Central memory CD4-positive, alpha-beta T cell (primary cell): ENCODE results near the gene SEPHS2.
"Not testable (repeated sequence)": the region's sequence is repeated elsewhere in the genome, so short reads cannot be mapped to it uniquely, and the experiment has no call there.

Experiments used
- DNase-seq: peaks from one replicate; pipeline ENCODE4 v3.0.0; 2022

SEPHS2 gene

DNA sequence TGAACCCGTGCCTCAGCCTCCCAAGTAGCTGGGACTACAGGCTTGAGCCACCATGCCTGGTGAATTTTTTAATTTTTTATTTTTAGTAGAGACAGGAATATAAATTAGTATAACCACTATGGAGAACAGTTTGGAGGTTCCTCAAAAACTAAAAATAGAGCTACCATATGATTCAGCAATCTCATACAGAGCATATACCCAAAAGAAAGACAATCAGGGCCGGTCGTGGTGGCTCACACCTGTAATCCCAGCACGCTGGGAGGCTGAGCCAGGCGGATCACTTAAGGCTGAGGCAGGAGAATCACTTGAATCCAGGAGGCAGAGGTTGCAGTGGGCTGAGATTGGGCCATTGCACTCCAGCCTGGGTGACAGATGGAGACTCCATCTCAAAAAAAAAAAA is 15.8 kb upstream of the SEPHS2 start:
- not testable (repeated sequence) for DNase-seq

DNA sequence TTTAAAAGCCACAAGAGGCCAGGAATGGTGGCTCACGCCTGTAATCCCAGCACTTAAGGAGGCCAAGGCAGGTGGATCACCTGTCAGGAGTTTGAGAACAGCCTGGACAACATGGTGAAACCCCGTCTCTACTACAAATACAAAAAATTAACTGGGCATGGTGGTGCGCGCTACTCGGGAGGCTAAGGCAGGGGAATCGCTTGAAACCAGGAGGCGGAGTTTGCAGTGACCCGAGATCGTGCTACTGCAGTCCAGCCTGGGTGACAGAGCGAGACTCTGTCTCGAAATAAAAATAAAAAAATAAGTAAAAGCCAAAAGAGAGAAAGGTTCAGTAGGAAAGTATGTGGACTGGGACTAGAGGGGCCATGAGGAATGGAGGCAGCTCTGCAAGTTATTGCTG is 13.8 kb upstream of the SEPHS2 start:
- DNase-seq = no peak

DNA sequence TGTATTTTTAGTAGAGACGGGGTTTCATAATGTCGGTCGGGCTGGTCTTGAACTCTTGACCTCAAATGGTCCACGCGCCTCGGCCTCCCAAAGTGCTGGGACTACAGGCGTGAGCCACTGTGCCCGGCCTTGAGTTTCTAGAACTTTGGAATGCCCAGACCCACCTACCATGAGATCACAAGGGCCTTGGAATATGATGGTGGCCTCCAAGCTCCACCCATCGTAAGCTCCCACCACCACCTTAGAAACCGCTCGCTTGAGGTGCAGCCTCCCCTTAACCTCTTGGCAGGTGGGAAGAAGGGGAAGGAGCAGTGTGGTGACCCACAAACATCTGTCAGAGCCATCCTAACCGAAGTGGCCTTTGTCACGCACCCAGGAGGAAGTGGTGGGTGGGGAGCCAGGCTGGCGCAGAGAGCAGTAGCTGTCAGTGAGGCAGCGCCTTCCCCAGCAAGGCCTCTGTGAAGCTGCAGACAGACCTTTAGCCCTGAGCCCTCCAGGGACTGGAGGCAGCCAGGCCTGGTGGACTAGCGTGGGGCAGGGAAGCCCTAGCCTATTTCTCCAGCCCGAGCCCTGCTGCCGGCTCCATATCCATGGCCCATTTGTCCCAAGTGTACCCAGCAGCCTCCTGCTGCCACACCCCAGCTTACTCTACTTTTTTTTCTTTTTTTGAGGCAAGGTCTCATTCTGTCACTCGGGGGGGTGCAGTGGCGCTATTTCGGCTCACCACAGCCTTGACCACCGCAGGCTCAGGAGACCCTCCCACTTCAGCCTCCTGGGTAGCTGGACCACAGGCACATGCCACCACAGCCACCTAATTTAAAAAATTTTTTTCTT is 13.1 kb upstream of the SEPHS2 start:
- peak; percentile 76 for DNase-seq

DNA sequence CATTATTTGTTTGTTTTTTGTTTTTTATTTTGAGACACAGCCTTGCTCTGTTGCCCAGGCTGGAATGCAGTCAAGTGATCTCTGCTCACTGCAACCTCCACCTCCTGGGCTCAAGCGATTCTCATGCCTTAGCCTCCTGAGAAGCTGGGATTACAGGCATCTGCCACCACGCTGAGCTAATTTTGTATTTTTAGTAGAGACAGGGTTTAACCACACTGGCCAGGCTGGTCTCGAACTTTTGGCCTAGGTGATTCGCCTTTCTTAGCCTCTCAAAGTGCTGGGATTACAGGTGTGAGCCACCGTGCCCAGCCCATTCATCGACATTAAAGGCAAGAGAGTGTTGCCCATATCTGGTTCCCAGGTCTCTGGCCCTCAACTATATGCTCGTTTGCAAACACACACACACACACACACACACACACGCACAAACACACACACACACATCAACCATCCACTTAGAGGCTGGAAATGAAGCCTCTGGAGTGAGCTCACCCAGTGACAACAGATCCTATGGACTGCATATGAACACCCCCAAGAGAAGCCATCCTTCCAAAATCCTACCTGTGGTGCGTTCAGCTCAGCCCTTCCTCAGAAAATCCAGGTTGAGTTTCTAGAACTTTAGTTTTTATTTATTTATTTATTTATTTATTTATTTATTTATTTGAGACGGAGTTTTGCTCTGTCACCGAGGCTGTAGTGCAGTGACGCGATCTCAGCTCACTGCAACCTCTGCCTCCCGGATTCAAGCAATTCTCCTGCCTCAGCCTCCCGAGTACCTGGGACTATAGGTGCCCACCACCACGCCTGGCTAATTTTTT is 12.3 kb upstream of the SEPHS2 start:
- DNase-seq = no peak

DNA sequence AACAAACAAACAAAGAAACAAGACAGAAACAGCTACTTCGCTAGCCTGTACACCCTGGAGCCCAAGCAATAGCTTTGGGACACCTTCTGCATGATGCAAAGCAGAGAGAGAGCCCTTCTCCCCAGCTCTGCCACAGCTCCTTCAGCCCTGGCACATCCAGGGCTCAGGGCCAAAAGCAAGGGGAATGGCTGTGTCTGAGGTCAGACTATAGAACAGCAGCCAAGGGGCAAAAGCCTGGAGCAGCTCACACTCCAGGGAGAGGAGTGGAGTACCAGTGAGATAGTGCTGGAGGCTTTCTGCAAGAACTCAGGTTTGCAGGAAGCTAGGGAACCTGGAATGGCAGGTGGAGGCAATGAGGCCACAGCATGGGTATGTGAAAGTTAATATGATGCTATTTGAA is 11.6 kb upstream of the SEPHS2 start:
- DNase-seq = no peak

DNA sequence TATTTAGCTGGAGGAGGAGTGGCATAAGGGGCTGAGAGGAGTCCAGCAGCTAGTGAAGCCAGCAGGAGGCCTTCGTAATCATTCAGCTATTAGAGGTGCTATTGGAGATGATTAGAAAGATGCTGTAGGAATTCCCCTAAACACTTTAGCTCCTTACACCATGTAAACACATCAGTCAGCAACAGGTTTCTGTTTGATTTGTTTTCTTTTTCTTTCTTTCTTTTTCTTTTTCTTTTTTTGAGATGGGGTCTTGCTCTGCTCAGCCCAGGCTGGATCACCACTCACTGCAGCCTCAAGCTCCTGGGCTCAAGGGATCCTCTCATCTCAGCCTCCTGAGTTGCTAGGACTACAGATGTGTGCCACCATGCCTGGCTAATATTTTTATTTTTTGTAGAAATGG is 10.6 kb upstream of the SEPHS2 start:
- DNase-seq = no peak

DNA sequence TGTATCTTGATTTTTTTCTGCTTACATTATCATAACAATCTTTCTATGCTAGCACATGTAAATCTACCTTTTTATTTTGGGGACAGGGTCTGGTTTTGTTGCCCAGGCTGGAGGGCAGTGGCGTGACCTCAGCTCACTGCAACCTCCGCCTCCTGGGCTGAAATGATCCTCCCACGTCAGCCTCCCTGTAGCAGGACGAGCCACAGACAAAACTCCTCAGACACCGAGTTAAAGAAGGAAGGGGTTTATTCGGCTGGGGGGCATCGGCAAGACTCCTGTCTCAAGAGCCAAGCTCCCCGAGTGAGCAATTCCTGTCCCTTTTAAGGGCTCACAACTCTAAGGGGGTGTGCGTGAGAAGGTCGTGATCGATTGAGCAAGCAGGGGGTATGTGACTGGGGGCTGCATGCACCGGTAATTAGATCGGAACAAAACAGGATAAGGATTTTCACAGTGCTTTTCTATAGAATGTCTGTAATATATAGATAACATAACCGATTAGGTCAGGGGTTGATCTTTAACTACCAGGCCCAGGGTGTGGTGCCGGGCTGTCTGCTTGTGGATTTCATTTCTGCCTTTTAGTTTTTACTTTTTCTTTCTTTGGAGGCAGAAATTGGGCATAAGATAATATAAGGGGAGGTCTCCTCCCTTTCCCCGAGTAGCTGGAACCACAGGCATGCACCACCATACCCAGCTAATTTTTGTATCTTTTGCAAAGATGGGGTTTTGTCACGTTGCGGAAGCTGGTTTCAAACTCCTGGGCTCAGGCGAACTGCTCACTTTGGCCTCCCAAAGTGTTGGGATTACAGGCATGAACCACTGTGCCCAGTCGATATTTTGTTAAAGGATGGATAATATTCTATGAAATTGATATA is 7.3 kb upstream of the SEPHS2 start:
- DNase-seq = not testable (repeated sequence)

DNA sequence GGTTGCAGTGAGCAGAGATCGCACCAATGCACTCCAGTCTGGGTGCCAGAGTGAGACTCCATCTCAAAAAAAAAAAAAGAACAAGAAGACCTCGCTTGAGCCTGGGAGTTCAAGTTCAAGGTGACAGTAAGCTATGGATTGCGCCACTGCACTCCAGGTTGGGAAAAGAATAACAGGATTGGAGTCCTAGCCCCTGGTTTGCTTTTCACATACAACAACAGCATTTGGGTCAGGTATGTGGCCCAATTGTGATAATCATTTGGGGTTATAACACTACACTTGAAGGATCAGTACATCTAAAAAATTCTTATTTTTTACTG is 3.4 kb upstream of the SEPHS2 start:
- no peak for DNase-seq

DNA sequence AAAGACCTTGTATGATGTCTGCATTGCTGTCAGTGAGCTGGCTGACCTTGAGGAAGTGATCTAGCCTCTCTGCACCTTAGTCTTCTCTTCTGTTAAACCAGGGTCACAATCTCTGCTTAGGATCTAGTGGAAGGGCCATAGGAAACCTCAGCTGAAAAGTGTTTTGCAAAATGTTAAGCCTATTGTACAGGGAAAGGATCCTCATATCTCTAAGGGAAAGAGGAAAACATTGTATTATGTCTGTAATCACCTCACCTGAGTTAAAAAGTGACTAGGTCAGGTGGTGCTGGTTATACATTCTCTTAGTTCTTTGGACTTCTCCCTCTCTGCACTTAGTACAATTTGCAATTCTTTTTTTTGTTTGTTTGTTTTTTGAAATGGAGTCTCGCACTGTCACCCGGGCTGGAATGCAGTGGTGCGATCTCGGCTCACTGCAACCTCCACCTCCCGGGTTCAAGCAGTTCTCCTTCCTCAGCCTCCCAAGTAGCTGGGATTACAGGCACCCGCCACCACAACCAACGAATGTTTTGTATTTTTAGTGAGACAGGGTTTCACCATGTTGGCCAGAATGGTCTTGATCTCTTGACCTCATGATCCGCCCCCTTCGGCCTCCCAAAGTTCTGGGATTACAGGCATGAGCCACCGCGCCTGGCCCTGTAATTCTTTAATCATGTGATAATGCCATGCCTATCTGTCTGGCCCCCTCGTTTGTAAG is 2.0 kb upstream of the SEPHS2 start:
- DNase-seq = no peak

DNA sequence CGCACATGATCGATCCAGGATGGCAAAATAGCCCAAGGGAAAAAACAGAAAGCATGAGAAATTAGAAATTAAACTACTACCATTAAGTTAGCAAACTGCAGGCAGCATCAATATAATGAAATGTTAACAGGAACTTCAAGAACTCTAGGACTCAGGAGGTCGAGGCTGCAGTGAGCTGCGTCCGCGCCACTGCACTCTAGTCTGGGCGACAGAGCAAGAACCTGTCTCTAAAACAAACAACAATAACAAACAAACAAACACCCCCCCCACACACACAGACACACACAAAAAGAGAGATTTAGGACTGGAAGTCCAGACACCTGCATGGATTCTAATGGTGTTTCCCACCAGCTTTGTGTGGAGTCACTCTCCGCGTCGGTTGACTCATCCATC is 525 bp upstream of the SEPHS2 start:
- DNase-seq = no peak

DNA sequence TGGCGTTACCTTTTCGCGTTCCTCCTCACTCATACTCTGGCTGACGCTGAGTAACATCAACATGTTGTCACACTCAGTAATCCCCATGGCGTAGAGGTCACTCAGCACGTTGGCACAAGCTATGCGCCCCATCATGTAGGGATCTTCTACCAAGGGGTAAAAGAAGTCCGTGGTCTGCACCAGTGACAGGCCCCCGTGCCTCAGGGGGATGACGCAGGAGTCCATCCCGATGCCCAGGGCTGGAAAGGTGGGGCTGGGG is 596 bp downstream of the SEPHS2 start:
- no peak for DNase-seq

DNA sequence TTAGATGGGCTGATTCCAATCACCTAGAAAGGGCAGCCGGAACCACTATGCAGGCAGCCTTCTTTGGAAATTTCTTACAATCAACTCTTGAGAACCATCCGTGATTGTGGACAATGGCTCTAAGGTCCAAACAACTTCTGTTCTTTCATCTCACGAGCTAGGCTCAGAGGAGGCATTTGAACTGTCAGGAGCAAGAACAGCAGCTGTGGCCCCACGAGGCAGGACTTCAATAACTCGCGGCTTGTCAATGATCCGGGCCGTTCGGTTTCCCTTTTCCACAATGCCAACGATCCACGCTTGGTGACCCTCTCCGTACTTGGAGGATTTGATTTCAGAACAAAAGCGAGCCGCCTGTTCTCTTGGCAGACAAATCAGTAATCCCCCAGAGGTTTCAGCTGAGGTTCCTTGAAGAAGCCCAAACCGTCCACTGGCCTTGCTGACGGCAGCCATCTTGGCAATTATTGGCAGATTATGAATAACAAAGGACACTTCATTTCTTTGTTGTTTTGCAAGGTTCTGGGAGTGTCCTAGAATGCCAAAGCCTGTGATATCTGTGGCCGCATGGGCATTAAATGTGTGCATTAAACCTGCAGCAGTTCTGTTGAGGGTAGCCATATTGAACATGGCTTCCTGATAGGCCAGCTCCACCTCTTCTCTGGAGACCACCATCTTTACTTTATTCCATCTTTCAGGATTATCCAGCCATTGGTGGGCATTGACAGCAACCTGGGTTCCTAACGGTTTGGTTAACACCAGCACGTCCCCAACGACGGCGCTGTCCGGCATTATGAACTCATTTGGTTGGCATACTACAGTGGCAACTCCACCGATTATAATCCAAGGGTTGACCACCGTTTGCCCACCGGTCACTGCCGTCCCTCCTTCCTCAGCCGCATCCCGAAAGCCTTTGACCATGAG is 1.2 kb downstream of the SEPHS2 start:
- DNase-seq = no peak

DNA sequence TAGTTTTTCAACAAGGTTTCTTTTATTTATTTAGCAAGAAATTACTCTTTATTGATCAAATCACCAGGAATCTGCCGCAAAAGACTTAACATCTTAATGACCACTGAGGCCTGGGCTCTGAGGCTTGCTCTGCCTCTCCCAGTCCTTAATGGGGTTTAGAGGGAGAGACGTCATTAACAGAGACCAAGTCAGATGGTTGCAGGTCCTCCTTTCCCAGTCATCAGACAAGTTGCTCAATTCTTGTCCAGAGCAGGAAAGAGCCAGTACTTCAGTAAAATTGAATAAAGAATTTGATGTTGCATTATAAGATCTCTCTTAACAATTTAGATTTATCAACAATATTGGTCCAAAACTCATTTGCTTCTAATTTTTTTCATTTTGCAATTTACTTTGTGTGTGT is 2.0 kb downstream of the SEPHS2 start:
- DNase-seq = no peak

DNA sequence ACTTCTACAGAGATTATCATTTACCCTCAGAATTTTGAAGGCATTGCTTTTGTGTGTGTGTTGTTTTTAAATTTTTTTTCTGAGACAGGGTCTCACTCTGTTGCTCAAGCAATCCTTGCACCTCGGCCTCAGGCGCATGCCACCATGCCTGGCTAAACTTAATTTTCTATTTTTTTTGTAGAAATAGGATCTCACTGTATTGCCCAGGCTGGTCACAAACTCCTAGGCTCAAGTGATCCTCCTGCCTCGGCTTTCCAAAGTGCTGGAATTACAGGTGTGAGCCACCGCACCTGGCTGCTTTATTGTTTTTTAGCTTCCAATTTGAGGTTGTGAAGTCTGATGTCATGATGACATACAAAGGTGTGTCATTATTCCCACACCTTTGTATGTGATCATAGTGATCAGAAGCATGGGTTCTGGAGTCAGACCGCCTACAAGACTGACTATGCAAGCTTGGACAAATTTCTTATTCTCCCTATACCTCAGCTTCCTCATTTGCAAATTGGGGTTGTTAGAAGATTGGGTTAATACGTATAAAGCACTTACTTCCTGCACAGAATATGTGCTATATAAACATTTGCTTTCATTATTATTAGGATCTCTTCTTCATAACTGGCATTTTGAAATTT is 5.8 kb downstream of the SEPHS2 start:
- no peak for DNase-seq

DNA sequence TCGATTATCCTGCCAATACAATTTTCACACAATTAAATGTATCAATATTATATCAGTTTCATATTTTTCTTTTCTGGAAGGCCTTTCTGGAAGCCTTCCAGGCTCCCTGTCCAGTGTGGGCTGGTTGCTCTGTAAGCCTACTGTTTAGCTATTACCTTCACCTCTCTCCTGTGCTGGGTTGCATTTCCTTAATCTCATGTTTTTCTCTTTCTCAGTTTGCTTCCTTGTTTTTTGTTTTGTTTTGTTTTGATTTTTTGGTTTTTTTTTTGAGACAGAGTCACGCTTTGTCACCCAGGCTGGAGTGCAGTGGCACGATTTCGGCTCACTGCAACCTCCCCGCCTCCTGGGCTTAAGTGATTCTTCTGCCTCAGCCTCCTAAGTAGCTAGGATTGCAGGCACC is 6.8 kb downstream of the SEPHS2 start:
- no peak for DNase-seq

DNA sequence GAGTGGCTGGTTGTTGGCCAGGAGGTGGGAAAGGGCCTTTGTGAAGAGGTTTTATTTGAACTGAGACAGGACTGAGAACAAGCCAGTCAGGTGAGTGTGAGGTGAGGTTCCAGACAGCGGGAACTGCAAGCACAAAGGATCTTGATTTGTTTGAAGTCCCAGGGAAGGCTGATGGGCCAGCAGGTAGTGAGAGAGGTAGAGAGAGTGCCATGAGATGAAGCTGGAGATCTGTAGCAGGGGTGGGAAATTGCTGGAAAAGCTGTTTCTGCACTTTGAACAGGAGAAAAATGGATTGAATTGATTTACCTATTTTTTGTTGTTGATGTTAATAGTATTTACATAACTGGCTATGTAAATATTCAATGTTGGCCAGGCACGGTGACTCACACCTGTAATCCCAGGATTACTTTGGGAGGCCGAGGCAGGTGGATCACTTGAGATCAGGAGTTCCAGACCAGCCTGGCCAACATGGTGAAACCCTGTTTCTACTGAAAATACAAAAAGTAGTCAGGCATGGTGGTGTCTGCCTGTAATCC is 8.1 kb downstream of the SEPHS2 start:
- DNase-seq = no peak

DNA sequence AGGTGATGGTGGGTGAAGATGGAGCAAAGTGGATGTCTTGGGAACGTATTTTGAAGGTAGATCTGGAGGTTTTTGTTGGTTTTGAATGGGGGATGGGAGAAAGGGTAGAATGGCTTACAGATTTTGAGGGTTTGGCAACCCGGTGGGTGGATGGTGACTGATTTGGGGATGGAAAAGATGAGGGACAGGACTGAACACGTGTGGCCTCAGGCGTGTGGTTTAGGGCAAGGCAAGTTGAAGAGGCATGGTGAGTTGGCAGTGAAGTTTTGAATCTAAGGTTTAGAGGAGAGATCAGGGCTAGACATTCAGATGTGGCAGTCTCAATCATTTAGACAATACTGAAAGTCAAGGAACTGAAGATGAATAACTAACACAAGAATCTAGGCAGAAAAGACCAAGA is 10.8 kb downstream of the SEPHS2 start:
- no peak for DNase-seq

DNA sequence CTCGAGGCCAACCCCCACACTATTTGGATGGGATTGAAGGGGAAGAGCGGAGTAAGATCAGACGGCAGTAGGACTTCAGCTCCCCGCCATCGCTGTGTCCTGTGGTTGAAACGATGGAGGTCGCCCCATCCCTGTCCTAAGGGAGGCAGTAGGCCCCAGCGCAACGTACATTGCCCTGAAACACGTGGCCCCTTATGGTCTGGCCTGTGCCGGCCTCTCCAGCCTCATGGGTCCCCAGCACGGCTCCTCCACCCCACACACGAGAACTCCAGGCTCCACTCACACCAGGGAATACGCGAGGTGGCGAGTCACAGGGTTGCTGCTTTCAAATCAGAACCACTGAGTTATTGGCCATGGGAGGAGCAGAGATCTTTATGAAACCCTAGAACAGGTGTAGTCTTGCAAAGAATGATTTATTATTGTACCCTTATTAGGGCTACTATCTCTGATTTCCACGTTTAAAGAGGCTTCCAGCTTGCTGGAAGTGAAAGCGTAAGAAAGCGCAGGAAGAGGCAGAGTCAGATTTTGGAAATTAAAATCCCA is 15.2 kb downstream of the SEPHS2 start:
- DNase-seq = no peak

DNA sequence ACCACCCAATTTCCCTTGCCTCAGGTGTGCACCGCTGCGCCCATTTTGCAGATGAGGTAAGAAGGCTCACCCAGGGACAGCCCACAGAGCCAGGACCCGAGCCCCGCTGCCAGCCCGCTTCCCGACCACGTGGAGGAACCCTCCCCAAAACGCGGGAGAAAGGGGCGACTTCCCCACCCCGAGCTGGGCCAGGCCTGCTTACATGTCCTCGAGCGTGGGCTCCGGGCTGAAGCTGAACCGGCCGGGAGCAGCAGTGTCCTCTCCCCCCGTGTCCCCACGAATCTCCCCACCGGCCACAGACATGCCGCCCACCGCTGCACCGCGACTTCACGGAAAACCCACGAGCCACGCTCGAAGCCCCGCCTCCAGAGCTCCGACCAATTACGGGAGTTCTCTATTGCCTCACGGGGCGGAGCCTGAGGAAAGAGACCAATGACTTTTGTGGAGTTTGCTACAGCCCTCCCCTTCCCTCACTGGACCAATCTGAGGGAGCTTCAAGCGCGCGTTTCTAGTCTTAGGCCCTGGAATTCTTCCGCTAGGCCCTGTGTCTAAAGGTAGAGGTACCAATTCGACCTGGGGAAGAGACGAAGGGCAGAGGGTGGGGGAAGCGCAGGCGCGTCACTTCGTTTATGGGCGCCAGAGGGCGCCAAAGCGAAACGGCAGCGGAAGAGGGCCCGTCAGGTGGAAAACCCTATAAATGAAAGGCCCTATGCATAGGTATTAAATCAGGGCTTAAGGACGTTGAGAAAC is 15.8 kb downstream of the SEPHS2 start, which contains the start of gene DCTPP1:
Gene DCTPP1 (minus strand): TSS at position 353 of the 750 bp plus-strand sequence. CDS start 50 bp downstream, at position 303.
- peak; percentile 98 for DNase-seq

DNA sequence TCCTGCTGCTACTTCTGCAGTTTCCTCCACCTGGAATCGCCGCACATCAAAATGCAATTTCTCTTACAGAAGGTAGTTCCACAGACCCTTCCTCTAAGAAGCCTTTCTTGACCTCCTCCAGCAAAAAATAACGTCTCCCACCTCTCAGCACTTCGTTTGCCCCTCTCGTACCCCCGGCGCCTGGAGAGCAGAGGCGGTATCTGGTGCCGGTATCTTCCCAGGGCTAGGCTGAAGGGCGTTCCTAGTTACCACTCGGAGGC is 16.3 kb downstream of the SEPHS2 start:
- DNase-seq = no peak
